ENCODE results near the gene ELMO2. TPM values are rescaled to one million over a fixed set of nuclear protein-coding genes. Genes with fewer than 3 reads are reported as not detected.

The ELMO2 gene
- total RNA-seq, 1 donor from 2014 or later: 45.6 TPM

- no peaks in the 10 kb centered on the region for H3K9me3 Mint-ChIP-seq
- H3K4me3 Mint-ChIP-seq: no peak overlapping the region
- H3K27me3 Mint-ChIP-seq: no peaks in the 10 kb centered on the region
- intact Hi-C loops (cut with micrococcal nuclease): loop anchor here (2.0 kb wide), 2 partner anchors 57 to 497 kb away; no protein-coding TSS in a partner anchor
- ChIA-PET POLR2A (interaction anchor here (0.7 to 1.6 kb wide), 4 partner anchors 43 to 465 kb away, joined by 3 to 46 read pairs (median 14); no protein-coding TSS in a partner anchor), CTCF (interaction anchor here (1.2 to 2.1 kb wide), 3 partner anchors 49 to 385 kb away, joined by 3 to 6 read pairs (median 4); no protein-coding TSS in a partner anchor)
- H3K36me3 Mint-ChIP-seq (ENCODE audit: low read depth): peaks cover 3% of the 10 kb centered on the region
- no peak for TF ChIP-seq CTCF (IDR thresholded peaks at IDR 0.05)
- peak overlapping the region; percentile 88 for H3K27ac Mint-ChIP-seq
- peaks cover 36% of the 10 kb centered on the region for H3K4me1 Mint-ChIP-seq
- ATAC-seq (ENCODE audit: low read depth): no peak
- no peak for DNase-seq
Measured at GRCh38 chr20:46407671-46407996, 1.2 kb upstream of the ELMO2 start.

- peaks cover 40% of the 10 kb centered on the region for H3K4me1 Mint-ChIP-seq
- CTCF ChIA-PET: interaction anchor here (0.8 to 2.1 kb wide), 7 partner anchors 43 to 442 kb away, joined by 3 to 10 read pairs (median 4); no protein-coding TSS in a partner anchor
- no peaks in the 10 kb centered on the region for H3K9me3 Mint-ChIP-seq
- ATAC-seq (ENCODE audit: low read depth) (peak; percentile 51), DNase-seq (no peak)
- peak overlapping the region; percentile 94 for H3K4me3 Mint-ChIP-seq
- H3K27ac Mint-ChIP-seq: peak overlapping the region; percentile 88
- H3K27me3 Mint-ChIP-seq: no peaks in the 10 kb centered on the region
- POLR2A ChIA-PET: interaction anchor here (0.5 to 1.7 kb wide), 16 partner anchors 43 to 517 kb away, joined by 3 to 46 read pairs (median 4); no protein-coding TSS in a partner anchor
- H3K36me3 Mint-ChIP-seq (ENCODE audit: low read depth): peaks cover 4% of the 10 kb centered on the region
- TF ChIP-seq CTCF (IDR thresholded peaks at IDR 0.05): no peak
- intact Hi-C loops (cut with micrococcal nuclease): loop anchor here (1.0 to 2.0 kb wide), 7 partner anchors 43 to 1044 kb away; partner anchors contain the start of genes SYS1, TP53RK and ZNF335
Measured at GRCh38 chr20:46406986-46407670, 713 bp upstream of the ELMO2 start.

DNA sequence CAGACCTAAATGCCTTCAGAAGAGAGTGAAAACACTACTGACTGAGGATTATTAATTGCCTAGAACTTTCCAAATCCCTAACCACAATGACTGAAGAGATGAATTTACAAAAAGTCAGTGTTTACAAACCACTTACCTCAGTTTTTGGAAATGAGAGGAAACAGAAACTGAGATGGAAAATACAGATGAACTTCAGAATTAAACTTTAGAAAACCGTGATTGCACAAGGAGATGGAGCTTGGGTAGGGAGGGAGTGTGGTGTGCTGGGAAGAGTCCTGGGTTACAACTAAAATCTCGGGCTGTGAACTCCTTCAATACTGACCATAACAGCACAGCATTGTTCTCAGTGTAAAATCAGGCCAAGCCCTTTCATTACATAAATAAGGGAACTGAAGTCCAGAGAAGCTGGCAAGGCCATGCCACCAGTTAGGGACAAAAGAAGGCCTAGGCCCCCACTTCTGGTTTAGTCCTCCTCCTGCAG, 4.0 kb downstream of the ELMO2 start:
- H3K36me3 Mint-ChIP-seq (ENCODE audit: low read depth): peaks cover 22% of the 10 kb centered on the region
- ChIA-PET CTCF (interaction anchor here (1.0 kb wide), 1 partner anchor 38 kb away, joined by 3 read pairs; no protein-coding TSS in a partner anchor), POLR2A (no interaction called here)
- no peak overlapping the region for H3K27ac Mint-ChIP-seq
- no peaks in the 10 kb centered on the region for H3K27me3 Mint-ChIP-seq
- no peak for DNase-seq
- no peaks in the 10 kb centered on the region for H3K9me3 Mint-ChIP-seq
- H3K4me3 Mint-ChIP-seq: no peak overlapping the region
- no peak for ATAC-seq (ENCODE audit: low read depth)
- no peak for TF ChIP-seq CTCF (IDR thresholded peaks at IDR 0.05)
- intact Hi-C loops (cut with micrococcal nuclease): no loop called here
- peaks cover 62% of the 10 kb centered on the region for H3K4me1 Mint-ChIP-seq

GRCh38 chr20:46401478-46401860, 4.9 kb downstream of the ELMO2 start:
- CTCF ChIA-PET: no interaction called here
- ATAC-seq (ENCODE audit: low read depth) (no peak), DNase-seq (no peak)
- Mint-ChIP-seq H3K27ac (peak overlapping the region; percentile 5), H3K9me3 (no peaks in the 10 kb centered on the region), H3K27me3 (no peaks in the 10 kb centered on the region), H3K4me3 (no peak overlapping the region), H3K4me1 (peaks cover 53% of the 10 kb centered on the region), H3K36me3 (ENCODE audit: low read depth) (peaks cover 31% of the 10 kb centered on the region)
- intact Hi-C loops (cut with micrococcal nuclease): no loop called here
- POLR2A ChIA-PET: interaction anchor here (0.8 to 1.9 kb wide), 2 partner anchors 11 to 37 kb away, joined by 3 to 6 read pairs; no protein-coding TSS in a partner anchor
- no peak for TF ChIP-seq CTCF (IDR thresholded peaks at IDR 0.05)

- TF ChIP-seq CTCF (IDR thresholded peaks at IDR 0.05): no peak
- no peaks in the 10 kb centered on the region for H3K9me3 Mint-ChIP-seq
- H3K27me3 Mint-ChIP-seq: no peaks in the 10 kb centered on the region
- H3K4me3 Mint-ChIP-seq: peak overlapping the region; percentile 11
- peaks cover 52% of the 10 kb centered on the region for H3K4me1 Mint-ChIP-seq
- intact Hi-C loops (cut with micrococcal nuclease): no loop called here
- DNase-seq (no peak), ATAC-seq (ENCODE audit: low read depth) (no peak)
- ChIA-PET POLR2A (interaction anchor here (0.6 to 1.9 kb wide), 3 partner anchors 11 to 353 kb away, joined by 3 to 6 read pairs (median 4); no protein-coding TSS in a partner anchor), CTCF (no interaction called here)
- H3K27ac Mint-ChIP-seq: no peak overlapping the region
- peaks cover 32% of the 10 kb centered on the region for H3K36me3 Mint-ChIP-seq (ENCODE audit: low read depth)
Measured at GRCh38 chr20:46400828-46401477, 5.5 kb downstream of the ELMO2 start.

Data from activated B cell treated with CpG ODN at 0.5 μM for 24 hours (primary cell).